ENCODE measurements around the gene OPCML.

OPCML gene

GRCh38 chr11:132971351-132971750 is 561.0 kb downstream of the OPCML start:
- DNase-seq: no peak

GRCh38 chr11:132969892-132970291 is 562.4 kb downstream of the OPCML start:
- DNase-seq: no peak

- peak; percentile 36 for DNase-seq
Measured at GRCh38 chr11:132962041-132962440, 570.3 kb downstream of the OPCML start.

DNA sequence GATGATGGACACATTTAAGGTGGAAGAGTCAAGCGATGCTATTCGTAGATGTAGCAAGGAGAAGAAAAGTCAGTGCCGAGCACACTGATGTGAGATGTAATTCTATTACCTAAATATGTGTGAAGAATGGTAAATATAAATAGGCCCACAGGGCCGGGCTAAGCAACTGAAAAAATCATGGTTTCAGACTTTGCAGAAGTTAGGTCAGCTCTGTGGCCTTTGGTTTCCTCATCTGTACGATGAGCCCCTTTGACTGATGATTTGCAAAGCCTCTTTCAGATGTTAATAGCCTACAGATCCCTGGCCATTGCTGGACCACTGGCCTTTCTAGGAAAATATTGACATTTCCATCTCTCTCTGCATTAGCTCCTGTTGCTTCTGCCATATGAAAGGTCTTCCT is 570.8 kb downstream of the OPCML start:
- DNase-seq: no peak

DNA sequence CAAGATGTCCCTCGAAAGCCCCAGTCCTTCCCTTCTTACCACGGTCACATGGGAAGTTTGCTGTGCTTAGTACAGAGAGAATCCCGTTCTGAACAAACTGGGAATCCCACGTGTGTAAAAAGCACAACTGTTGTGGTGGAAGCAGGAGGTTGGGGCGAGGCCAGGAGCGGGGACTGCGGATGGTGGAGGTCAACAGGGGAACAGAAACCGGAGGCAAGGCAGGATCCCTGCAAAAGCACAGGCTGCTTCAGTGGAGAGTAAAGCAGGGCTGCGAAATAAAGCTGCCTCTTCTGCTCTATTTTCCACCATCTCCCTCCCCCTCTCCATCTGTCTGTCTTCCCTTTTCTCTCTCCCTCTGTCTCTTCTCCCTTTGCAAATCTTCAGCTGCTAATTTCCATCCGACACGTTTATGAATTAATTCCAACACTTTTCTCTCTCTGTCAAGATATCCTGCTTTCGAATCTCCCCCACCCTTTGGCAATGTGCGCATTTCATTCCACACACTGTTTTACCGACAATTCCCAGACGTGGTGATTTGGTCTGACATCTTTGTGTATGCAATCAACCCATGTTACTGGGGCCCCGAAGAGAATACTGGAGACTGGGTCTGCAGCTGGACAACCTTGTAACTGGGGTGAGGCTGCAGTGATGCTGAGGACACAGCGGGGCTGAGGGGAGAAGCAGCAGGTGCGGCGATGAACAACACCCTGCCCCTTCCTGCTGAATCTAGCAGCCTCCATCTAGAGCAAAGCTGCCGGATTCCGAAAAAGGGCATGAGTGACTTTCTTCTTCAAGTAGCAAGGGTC is 571.8 kb downstream of the OPCML start:
- no peak for DNase-seq

DNA sequence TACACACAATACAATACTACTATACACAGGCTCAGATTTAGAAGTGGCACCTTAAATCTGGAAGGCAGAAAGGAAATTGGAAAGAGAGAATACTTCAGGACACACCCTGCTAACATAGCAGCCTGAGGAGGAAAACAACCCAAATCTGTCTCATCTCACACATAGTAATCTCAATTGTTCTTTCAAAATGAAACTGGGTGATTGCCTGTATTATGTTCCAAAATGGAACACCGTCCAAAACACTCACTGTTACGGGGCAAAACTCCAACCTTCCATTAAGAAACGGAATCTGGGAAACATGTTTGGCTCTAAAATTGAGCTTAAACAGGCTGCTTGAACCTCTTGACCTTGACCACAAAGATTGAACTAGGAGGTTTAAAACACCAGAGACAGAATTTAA is 572.6 kb downstream of the OPCML start:
- DNase-seq: no peak

GRCh38 chr11:132957881-132958280 is 574.4 kb downstream of the OPCML start:
- no peak for DNase-seq

- no peak for DNase-seq
Measured at GRCh38 chr11:132948252-132948651, 584.0 kb downstream of the OPCML start.

- no peak for DNase-seq
Measured at GRCh38 chr11:132944569-132944944, 587.7 kb downstream of the OPCML start.

GRCh38 chr11:132943706-132944568 is 588.4 kb downstream of the OPCML start:
- no peak for DNase-seq

DNA sequence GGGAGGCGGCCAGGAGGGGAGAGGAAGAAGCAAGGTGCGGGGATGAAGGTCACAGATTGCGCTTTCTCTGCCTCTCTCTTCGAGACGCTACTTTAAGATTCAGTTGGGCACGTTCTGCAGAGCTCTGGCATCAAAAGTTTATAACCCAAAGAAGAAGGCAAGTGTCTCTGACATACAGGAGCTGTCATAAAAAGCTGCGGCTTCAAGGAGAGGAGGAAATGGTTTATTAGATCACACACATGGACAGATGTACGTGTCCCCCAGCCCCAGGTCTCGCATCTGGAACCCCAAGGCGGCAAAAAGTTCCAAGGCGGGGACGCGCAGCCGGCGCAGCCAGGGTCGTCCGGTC is 589.0 kb downstream of the OPCML start:
- no peak for DNase-seq

DNA sequence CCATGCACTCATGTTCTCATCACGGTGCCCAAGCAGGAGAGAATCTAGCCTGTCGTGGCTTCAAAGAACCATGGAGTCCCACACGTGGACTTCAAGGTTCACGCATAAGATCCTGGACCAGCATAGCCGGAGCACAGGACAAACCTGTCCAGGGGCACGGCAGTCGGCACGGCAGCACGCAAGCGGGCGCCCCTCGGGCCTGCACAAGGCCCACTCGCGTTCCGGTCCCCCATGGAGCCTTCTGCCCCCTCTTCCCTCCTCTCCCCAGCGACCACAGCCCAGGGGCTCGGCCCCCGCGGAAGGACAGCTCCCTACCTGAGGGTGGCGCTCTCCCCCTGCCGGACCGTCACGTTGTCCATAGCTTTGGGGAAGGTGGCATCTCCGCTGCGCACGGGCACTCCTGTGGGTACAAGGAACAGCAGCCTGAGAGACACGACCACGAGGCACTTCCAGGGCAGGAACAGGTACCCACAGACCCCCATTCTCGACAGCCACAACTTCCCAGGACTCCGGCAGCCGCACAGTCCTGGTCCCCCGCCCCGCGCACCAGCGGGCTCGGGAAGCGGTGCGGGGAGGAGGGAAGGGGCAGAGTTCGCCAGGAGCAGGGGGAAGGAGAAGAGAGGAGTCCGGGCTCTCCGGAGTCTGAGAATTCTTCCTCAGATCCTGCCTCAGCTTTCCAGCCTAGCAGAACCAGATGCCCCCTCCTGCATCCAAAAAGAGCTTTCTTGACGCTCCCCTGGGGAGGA is 589.5 kb downstream of the OPCML start:
- DNase-seq: no peak

DNA sequence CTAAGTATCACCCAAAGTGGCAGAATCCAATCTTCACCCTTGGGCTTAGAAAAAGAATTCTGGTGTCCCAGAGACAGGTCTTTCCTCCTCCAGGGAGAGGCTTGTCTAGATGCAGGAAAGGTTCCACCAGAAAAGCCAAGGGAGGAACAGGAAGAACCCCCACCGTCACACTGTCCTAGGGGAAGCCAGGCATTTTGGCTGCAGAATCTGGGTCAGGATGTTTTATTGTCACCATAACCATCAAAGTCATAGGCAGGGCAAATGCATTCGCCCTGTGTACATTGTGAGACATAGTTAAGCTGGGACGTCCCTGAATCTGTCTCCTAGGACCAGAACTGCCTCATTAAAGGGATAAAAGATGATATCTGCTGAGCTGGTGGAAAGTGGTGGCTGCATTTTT is 590.5 kb downstream of the OPCML start:
- no peak for DNase-seq

GRCh38 chr11:132941024-132941646 is 591.2 kb downstream of the OPCML start:
- DNase-seq: peak; percentile 38

DNA sequence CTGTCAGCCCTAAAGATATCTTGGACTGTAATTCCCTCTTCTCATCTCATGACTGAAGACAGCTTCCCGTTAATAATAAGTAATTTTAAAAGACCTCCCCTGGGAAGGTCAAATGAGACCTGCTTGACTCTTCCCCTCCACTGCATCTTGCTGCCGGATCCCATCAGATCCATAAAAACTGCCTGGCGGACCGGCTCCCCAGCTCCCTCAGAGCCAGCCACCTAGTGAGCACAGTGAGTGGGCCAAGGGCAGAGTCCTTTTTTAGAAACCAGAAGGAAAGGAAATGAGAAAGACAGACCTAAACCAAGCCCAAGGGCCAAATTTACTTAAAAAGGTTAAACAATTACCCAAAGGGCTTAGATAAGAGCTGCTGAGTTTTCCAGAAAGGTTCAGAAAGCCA is 595.3 kb downstream of the OPCML start:
- no peak for DNase-seq

DNA sequence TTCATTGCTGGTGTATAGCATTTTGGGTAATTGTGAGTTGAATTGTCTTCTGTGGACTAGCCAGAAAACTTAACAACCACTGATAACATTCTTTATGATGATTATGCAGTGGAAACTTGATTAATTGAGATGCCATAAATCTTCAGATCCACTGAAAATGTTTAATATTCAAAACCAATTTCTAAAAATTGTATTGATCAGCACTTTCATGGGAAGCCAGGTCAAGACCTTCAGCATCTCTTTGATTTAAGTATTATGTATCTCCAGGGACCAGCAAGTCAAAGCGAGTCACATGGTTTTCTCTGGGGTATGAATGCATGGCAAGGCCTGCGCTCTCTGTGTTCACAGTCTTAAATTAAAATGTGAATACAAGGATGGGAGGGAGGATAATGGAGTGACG is 596.9 kb downstream of the OPCML start:
- no peak for DNase-seq

DNA sequence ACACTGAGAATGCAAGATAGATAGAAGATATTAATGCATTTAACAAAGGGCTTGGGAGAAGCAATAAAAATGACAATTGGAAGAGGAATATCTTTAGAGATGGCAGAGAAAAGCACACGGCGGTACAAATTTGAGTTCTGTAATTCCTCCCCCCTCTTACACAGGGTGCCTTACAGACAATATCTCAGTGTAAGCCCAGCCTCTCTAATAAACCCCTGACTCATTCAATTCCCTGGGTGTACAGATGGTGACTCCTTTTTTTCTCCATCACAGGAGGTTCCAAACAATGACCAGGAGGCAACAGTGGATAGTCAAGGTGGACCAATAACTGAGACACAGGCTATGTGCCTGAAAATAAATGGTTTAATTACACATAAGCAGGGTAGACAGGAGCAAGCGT is 598.6 kb downstream of the OPCML start:
- DNase-seq: no peak

DNA sequence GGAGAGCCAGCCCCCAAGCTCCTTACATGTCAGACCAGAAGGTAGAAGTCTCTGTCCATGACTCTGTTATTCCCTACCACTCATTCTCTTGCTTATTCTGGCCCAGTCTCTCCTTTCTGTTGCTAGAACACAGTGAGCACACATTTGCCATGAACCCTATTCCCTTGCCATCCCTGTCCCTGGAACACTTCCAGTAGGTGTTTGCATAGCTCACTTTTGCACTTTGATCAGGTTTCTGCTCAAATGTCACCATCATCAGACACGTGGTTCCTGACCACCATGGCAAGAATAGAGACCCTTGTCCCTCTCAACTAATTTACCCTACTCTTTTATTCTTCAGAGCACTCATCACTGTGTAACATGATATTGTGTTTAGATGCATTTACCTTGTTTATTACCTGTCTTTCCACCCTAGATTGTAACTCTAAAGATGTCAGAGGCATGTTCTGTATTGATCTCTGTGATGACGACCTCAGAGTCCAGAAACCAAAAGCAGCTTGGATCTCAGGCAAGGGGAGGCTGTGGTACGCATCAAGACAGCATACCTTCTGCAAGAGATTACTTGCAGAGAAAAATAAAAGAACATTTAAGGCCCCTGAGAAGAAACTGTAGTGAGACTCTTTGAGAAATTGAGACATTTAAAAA is 606.4 kb downstream of the OPCML start:
- DNase-seq: no peak

- DNase-seq: no peak
Measured at GRCh38 chr11:132921597-132921996, 610.7 kb downstream of the OPCML start.

- DNase-seq: no peak
Measured at GRCh38 chr11:132920451-132921096, 611.7 kb downstream of the OPCML start.

GRCh38 chr11:132914600-132914999 is 617.7 kb downstream of the OPCML start:
- no peak for DNase-seq

- no peak for DNase-seq
Measured at GRCh38 chr11:132913886-132914285, 618.4 kb downstream of the OPCML start.
